Measurements from ENCODE around the gene KMT5C. TPM values are rescaled to one million over a fixed set of nuclear protein-coding genes. Genes with fewer than 3 reads are reported as not detected.

Gene KMT5C
- total RNA-seq, 2 donors from 2014 or later = 17.8 to 32.3 TPM

GRCh38 chr19:55333870-55334269 lies 5.8 kb upstream of the KMT5C start:
- Histone ChIP-seq H3K36me3 (no peaks in the 10 kb centered on the region), H3K27me3 (replicated peaks; ENCODE audit: insufficient read depth) (no peaks in the 10 kb centered on the region), H3K4me1 (replicated peaks) (no peaks in the 10 kb centered on the region), H3K9me3 (no peaks in the 10 kb centered on the region), H3K27ac (no peak overlapping the region), H3K4me3 (no peak overlapping the region)
- TF ChIP-seq POLR2AphosphoS5 (IDR thresholded peaks at IDR 0.05) = no peak
- TF ChIP-seq CTCF (IDR thresholded peaks at IDR 0.05) = no peak
- TF ChIP-seq POLR2A (IDR thresholded peaks at IDR 0.05) = no peak
- WGBS = 49% methylated on average over 11 of the region's 11 CpGs
- no peak for DNase-seq (ENCODE audit: low spot score)
- intact Hi-C loops (cut with DNase I) = no loop called here

GRCh38 chr19:55336101-55336500 lies 3.6 kb upstream of the KMT5C start:
- no peak overlapping the region for H3K4me3 ChIP-seq
- DNase-seq (ENCODE audit: low spot score) = no peak
- TF ChIP-seq POLR2A (IDR thresholded peaks at IDR 0.05) (no peak), POLR2AphosphoS5 (IDR thresholded peaks at IDR 0.05) (no peak), CTCF (IDR thresholded peaks at IDR 0.05) (no peak)
- H3K4me1 ChIP-seq (replicated peaks) = peaks cover 3% of the 10 kb centered on the region
- no peaks in the 10 kb centered on the region for H3K36me3 ChIP-seq
- no peaks in the 10 kb centered on the region for H3K9me3 ChIP-seq
- no peaks in the 10 kb centered on the region for H3K27me3 ChIP-seq (replicated peaks; ENCODE audit: insufficient read depth)
- no peak overlapping the region for H3K27ac ChIP-seq
- intact Hi-C loops (cut with DNase I) = no loop called here
- 44% methylated on average over 7 of the region's 7 CpGs for WGBS

- intact Hi-C loops (cut with DNase I) = loop anchor here (5.0 kb wide), 2 partner anchors 38 to 47 kb away; partner anchors contain the start of gene RPL28
- Histone ChIP-seq H3K36me3 (no peaks in the 10 kb centered on the region), H3K27me3 (replicated peaks; ENCODE audit: insufficient read depth) (no peaks in the 10 kb centered on the region), H3K9me3 (no peaks in the 10 kb centered on the region), H3K27ac (peak overlapping the region; percentile 84 to 92), H3K4me1 (replicated peaks) (peaks cover 3% of the 10 kb centered on the region), H3K4me3 (peak overlapping the region; percentile 51 to 88)
- 2% methylated on average over 44 of the region's 44 CpGs for WGBS
- no peak for DNase-seq (ENCODE audit: low spot score)
- TF ChIP-seq POLR2A (IDR thresholded peaks at IDR 0.05) = peak; percentile 97
- no peak for TF ChIP-seq POLR2AphosphoS5 (IDR thresholded peaks at IDR 0.05)
Observed at GRCh38 chr19:55339889-55340783, 460 bp downstream of the KMT5C start.

GRCh38 chr19:55340784-55341147 lies 1.1 kb downstream of the KMT5C start:
- 2% methylated on average over 24 of the region's 24 CpGs for WGBS
- DNase-seq (ENCODE audit: low spot score) = no peak
- TF ChIP-seq CTCF (IDR thresholded peaks at IDR 0.05) (peak in 2 of 4 experiments; percentile 9 to 19), POLR2A (IDR thresholded peaks at IDR 0.05) (no peak), POLR2AphosphoS5 (IDR thresholded peaks at IDR 0.05) (no peak)
- Histone ChIP-seq H3K9me3 (no peaks in the 10 kb centered on the region), H3K4me1 (replicated peaks) (peaks cover 3% of the 10 kb centered on the region), H3K27ac (peak overlapping the region; percentile 84 to 92), H3K4me3 (peak overlapping the region; percentile 51 to 88), H3K36me3 (no peaks in the 10 kb centered on the region), H3K27me3 (replicated peaks; ENCODE audit: insufficient read depth) (no peaks in the 10 kb centered on the region)
- intact Hi-C loops (cut with DNase I) = loop anchor here (5.0 kb wide), 2 partner anchors 38 to 47 kb away; partner anchors contain the start of gene RPL28

GRCh38 chr19:55341171-55341588 lies 1.5 kb downstream of the KMT5C start:
- Histone ChIP-seq H3K4me3 (peak overlapping the region; percentile 51 to 88), H3K27ac (peak overlapping the region in 1 of 2 donors; percentile 84), H3K27me3 (replicated peaks; ENCODE audit: insufficient read depth) (no peaks in the 10 kb centered on the region), H3K4me1 (replicated peaks) (peaks cover 3% of the 10 kb centered on the region), H3K9me3 (no peaks in the 10 kb centered on the region), H3K36me3 (no peaks in the 10 kb centered on the region)
- TF ChIP-seq POLR2AphosphoS5 (IDR thresholded peaks at IDR 0.05) (no peak), POLR2A (IDR thresholded peaks at IDR 0.05) (peak; percentile 11)
- intact Hi-C loops (cut with DNase I) = loop anchor here (5.0 kb wide), 2 partner anchors 39 to 46 kb away; partner anchors contain the start of gene RPL28
- DNase-seq (ENCODE audit: low spot score) = peak; percentile 33
- under 1% methylated on average over 10 of the region's 15 CpGs for WGBS
